ENCODE data around the gene SFRP2. TPM values are rescaled to one million over a fixed set of nuclear protein-coding genes. Genes with fewer than 3 reads are reported as not detected.

Gene SFRP2
- total RNA-seq, 1 donor from 2014 or later, result 56.2 TPM

DNA sequence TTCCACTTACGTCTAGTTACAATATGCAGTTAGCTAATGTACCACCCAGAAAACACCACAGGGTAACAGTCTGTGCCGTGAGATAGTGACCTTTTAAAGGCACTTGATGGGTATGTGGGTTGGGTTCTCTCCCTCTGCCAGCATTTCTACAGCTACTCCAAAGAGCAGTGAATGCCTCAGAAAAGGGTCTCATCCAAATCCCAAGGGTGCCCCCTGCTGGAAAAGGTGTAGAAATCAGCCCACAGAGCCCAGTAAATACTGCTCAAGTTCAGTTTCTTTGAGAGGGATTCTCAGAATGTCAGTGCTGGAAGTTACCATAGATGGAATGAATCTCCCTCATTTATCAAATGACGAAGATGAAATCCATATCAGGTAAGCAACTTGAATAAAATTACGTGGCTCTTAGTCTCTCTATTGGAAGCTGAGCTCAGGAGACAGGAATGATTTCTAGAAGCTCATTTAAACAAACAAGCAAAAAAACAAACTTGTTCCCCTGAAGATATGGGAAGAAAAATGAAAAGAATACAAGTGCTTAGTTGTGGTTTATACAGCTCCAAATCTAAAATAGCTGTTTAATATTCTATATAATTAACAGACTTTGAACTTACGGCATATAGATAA is 38.6 kb downstream of the SFRP2 start:
- Histone ChIP-seq H3K27ac (no peak overlapping the region), H3K9me3 (peaks cover 0 to 3% of the 10 kb centered on the region in 2 donors), H3K27me3 (no peaks in the 10 kb centered on the region), H3K4me3 (no peak overlapping the region), H3K36me3 (no peaks in the 10 kb centered on the region), H3K4me1 (peaks cover 0 to 4% of the 10 kb centered on the region in 2 donors)
- peak in 1 of 2 donors; percentile 78 for DNase-seq (ENCODE audit: low spot score in 2 of 2)
- peak; percentile 65 to 81 (median 79) for TF ChIP-seq CTCF (IDR thresholded peaks at IDR 0.05)
- intact Hi-C loops (cut with DNase I), result loop anchor here (1.0 to 10.0 kb wide), 3 partner anchors 116 to 606 kb away; partner anchors contain the start of gene MND1

DNA sequence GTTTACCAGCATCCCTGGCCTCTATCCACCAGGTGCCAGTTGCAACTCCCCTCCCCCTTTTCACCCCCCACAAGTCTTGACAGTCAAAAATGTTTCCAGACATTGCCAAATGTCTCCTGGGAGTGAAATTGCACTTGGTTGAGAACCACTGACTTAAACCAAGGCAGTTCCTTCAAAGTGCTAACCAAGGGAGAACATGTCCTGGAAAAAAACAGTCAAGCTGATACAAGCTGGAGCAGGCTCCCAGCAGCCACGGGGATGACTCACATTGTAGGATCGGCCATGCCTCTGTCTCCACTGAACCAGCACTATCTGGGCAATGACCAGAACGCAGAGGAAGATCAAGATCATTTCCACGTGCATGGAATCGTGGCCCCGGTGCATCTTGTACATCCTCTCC is 40.5 kb downstream of the SFRP2 start:
- Histone ChIP-seq H3K27me3 (no peaks in the 10 kb centered on the region), H3K4me3 (no peak overlapping the region), H3K4me1 (peaks cover 0 to 4% of the 10 kb centered on the region in 2 donors), H3K27ac (peak overlapping the region; percentile 19 to 23), H3K9me3 (no peaks in the 10 kb centered on the region), H3K36me3 (no peaks in the 10 kb centered on the region)
- TF ChIP-seq CTCF (IDR thresholded peaks at IDR 0.05), result no peak
- peak; percentile 54 to 79 for DNase-seq (ENCODE audit: low spot score in 2 of 2)
- intact Hi-C loops (cut with DNase I), result loop anchor here (5.0 kb wide), 1 partner anchor 61 kb away; no protein-coding TSS in a partner anchor

GRCh38 chr4:153747406-153747955 is 41.4 kb downstream of the SFRP2 start:
- Histone ChIP-seq H3K4me1 (peaks cover 0 to 4% of the 10 kb centered on the region in 2 donors), H3K36me3 (no peaks in the 10 kb centered on the region), H3K27ac (no peak overlapping the region), H3K4me3 (no peak overlapping the region), H3K27me3 (no peaks in the 10 kb centered on the region), H3K9me3 (no peaks in the 10 kb centered on the region)
- intact Hi-C loops (cut with DNase I), result loop anchor here (5.0 kb wide), 1 partner anchor 60 kb away; no protein-coding TSS in a partner anchor
- DNase-seq (ENCODE audit: low spot score in 2 of 2), result no peak
- TF ChIP-seq CTCF (IDR thresholded peaks at IDR 0.05), result no peak

DNA sequence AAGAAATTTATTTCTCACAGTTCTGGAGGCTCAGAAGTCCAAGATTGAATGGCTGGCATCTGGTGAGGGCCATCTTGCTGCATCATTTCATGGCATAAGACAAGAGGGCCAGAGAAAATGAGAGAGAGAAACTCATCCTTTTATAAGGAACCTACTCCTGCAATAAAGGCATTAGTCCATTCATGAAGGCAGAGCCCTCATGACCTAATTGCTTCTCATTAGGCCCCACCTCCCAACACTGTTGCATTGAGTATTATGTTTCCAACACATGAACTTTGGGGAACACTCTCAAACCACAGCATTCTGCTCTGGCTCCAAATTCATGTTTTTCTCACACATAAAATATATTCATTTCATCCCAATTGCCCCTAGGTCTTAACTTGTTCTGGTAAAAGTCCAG is 43.2 kb downstream of the SFRP2 start:
- H3K36me3 ChIP-seq, result no peaks in the 10 kb centered on the region
- peaks cover 0 to 4% of the 10 kb centered on the region in 2 donors for H3K4me1 ChIP-seq
- H3K9me3 ChIP-seq, result no peaks in the 10 kb centered on the region
- DNase-seq (ENCODE audit: low spot score in 2 of 2), result no peak
- intact Hi-C loops (cut with DNase I), result loop anchor here (5.0 kb wide), 1 partner anchor 58 kb away; no protein-coding TSS in a partner anchor
- no peak for TF ChIP-seq CTCF (IDR thresholded peaks at IDR 0.05)
- no peak overlapping the region for H3K4me3 ChIP-seq
- no peak overlapping the region for H3K27ac ChIP-seq
- H3K27me3 ChIP-seq, result no peaks in the 10 kb centered on the region

DNA sequence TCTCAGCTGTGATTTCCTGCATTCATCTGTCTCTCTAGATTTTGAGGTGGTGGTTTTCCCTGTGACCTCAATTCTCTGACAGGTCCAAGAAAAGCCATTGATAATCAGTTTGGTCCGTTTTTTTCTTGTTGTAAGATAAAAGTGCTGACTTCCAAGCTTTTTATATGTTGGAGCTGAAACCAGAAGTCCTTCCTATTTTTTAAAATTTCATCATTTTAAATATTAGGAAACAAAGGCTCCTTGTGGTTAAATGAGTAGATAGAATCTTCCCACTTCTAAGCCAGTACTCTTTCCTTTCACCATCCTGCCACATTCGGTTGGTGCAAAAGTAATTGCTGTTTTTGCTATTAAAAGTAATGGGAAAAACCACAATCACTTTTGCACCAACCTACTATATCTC is 47.3 kb downstream of the SFRP2 start:
- Histone ChIP-seq H3K27ac (no peak overlapping the region), H3K4me3 (no peak overlapping the region), H3K27me3 (no peaks in the 10 kb centered on the region), H3K9me3 (peaks cover 0 to 4% of the 10 kb centered on the region in 2 donors), H3K36me3 (no peaks in the 10 kb centered on the region), H3K4me1 (no peaks in the 10 kb centered on the region)
- intact Hi-C loops (cut with DNase I), result no loop called here
- TF ChIP-seq CTCF (IDR thresholded peaks at IDR 0.05), result no peak
- no peak for DNase-seq (ENCODE audit: low spot score in 2 of 2)
